ENCODE data around the gene CLCN7.
"Not testable (repeated sequence)": the region's sequence is repeated elsewhere in the genome, so short reads cannot be mapped to it uniquely, and the experiment has no call there.

The CLCN7 gene

DNA sequence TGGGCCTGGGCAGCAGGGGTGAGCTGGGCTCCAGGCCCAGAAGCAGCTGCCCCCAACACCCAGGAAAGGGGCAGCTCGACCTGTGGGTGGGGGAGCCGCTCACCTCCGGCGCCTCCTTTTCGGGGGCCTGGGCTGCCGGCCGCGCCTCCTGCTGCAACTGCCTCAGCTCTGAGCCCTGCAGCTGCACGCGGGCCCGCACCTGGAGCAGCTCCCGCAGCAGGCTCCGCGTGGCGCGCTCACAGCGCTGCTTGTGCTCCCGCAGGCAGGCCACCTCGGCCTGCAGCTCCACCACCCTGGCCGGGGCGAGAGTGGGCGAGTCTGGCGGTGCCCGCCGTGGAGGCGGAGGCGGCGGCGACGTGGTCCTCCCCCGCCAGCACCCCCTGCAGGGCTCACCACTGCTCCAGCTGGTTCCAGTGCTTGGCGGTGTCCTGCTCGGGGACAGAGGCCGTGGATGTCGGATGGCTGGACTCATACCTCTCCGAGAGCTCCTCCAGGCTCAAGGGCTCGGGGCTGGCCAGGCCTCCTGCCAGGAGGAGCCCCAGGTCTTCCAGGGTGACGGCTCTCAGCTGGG is 31.3 kb downstream of the CLCN7 start:
- DNase-seq = no peak

DNA sequence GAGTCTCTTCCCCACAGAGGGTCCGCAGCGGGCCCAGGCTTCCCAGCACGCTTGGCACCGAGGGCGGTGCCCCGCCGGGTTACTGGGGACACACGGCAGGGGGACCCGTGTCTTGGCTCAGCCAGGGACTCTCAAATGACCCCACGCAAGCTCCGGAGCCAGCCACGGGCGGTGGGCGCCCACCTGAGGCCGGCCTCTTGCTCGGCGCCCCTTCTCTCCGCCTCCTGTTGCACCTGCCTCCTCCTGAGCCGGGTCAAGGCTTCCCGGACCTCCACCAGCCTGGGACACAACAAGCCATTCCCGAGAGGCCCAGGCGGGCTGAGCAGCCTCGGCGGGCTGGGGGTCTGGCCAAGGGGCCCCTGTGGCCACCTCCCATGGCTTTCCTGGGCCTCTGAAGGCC is 32.1 kb downstream of the CLCN7 start:
- no peak for DNase-seq

GRCh38 chr16:1441391-1441829 is 33.4 kb downstream of the CLCN7 start:
- DNase-seq = no peak

DNA sequence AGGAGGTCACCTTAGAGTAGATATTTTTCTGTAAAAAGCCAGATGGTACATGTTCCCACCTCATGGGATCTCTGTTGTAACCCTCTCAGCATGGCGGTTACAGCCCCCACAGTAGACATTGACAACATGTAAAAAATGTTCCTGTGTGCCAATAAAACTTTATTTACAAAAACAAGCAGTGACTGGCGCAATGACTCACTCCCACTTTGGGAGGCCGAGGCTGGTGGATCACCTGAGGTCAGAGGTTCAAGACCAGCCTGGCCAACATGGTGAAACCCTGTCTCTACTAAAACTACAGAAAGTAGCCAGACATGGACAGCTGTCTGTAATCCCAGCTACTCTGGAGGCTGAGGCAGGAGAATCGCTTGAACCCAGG is 35.1 kb downstream of the CLCN7 start:
- DNase-seq = not testable (repeated sequence)

GRCh38 chr16:1439058-1439698 is 35.6 kb downstream of the CLCN7 start:
- DNase-seq = no peak

- no peak for DNase-seq
These were observed 36.4 kb downstream of the CLCN7 start for GRCh38 chr16:1438229-1439057.

DNA sequence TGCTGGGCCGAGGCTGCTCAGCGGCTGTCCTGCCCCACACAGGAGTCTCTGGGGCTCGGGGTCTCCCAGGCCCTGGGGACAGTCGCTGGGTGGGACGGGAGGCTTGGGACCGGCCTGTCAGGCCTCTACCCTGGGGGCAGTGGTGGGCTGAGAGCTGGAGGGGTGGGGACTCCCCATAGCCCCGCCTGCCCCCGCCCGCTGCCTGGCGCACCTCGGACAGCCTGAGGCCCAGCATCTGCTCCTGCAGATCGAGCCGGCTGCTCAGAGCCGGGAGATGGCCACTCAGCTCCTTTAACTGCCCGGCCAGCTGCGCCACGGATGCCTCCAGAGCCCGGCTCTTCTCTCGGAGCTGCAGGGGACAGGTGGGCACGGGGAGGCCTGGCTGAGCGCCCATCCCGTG is 37.2 kb downstream of the CLCN7 start:
- no peak for DNase-seq

GRCh38 chr16:1436731-1437355 is 38.0 kb downstream of the CLCN7 start:
- no peak for DNase-seq

DNA sequence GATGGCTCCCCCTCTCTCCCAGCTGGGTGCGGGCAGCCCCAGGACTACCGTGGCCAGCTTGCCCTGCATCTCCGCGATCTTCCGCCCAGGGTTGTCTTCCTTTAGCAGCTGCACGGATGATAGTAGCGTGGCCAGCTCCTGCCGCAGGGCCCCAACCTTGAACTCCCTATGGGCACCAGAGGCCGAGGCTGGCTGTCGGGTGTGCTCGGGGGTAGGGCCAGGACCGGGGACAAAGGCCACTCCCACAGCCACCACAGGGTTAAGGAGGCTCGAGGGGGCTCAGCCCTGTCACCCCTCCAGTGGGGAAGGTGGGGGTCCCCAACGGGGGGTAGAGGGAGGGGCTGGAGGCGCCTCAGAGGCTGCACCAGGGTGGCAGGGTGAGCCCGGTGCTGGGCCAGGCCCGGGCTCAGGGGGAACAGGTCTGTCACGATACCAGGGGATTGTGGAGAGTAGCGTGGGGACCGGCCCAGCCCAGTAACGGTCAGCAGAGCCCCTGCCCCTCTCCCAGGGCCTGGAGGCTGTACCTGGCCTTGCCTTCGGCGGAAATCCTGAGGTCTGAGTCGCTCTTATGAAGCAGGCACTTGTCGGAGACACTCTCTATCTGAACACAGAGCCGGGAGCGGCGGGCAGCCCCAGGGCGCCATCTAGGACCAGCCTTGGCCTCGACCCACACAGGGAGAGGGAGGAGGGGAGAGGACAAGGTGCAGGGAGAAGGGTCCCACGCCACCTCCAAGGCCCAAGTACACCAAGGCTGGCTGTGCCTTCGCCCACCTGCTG is 38.7 kb downstream of the CLCN7 start:
- no peak for DNase-seq

GRCh38 chr16:1434644-1435592 is 39.9 kb downstream of the CLCN7 start:
- no peak for DNase-seq

- no peak for DNase-seq
These were observed 41.1 kb downstream of the CLCN7 start for GRCh38 chr16:1433756-1434155.

DNA sequence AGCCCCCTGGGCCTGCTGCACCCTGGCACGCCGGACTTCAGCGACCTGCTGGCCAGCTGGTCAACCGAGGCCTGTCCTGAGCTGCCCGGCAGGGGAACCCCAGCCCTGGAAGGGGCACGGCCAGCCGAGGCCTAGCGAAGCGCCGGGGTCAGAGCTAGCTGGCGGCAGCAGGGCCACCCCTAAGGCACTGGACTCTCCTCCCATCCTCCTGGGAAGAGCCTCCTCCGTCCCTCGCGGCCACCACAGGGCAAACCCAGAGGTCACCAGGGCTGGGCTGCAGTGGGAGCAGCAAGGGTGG is 41.6 kb downstream of the CLCN7 start:
- no peak for DNase-seq

- DNase-seq = no peak
These were observed 42.2 kb downstream of the CLCN7 start for GRCh38 chr16:1432388-1433262.

- no peak for DNase-seq
These were observed 43.1 kb downstream of the CLCN7 start for GRCh38 chr16:1431497-1432270.

- no peak for DNase-seq
These were observed 43.9 kb downstream of the CLCN7 start, which contains the start of gene PERCC1 for GRCh38 chr16:1430759-1431496. Gene PERCC1 (plus strand): TSS chr16:1431078. CDS start chr16:1432594, 1,516 bp downstream.

GRCh38 chr16:1430214-1430758 is 44.5 kb downstream of the CLCN7 start:
- no peak for DNase-seq

DNA sequence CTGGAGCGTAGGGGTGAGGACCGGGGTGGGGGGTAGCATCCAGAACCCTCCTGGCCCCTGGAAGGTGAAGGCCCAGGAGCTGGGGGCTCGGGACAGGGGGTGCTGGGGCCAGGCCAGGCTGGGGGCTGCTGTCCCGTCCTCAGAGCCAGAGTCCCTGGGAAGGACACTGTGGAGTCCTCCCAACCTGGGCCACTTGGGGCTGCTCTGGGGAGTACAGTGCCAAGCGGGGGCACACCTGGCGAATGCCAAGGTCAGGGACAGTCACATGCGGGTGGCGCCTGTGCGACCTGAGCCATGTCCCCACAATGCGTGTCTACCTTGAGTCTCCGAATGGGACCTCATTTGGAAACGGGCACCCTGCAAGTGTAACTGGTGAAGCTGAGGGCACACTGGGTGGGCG is 45.2 kb downstream of the CLCN7 start:
- DNase-seq = no peak

DNA sequence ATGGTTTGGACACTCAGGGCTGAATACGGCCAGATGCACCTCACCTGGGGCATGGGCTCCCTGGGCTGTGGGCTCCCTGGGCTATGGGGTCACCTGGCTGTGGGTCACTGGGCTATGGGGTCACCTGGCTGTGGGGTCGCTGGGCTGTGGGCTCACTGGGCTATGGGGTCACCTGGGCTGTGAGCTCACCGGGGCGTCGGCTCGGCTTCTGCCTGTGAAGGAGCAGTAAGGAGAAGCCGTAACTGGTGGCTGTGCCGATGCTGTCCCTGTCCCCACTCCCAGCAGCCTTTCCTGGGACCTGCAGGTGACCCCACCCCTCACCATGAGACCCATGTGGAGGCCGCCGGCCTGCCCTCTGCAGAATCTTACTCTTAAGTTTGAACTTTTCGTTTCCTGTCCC is 45.8 kb downstream of the CLCN7 start:
- DNase-seq = no peak

- DNase-seq = peak; percentile 46
These were observed 46.3 kb downstream of the CLCN7 start for GRCh38 chr16:1428511-1428910.

Data from activated CD8-positive, alpha-beta memory T cell treated with anti-CD3 and anti-CD28 coated beads, Interleukin-2, amount 50 U/mL, for 4 hours (primary cell).